GM19238 (cell line): Measurements from ENCODE around the gene CD80.

ENCODE experiments used
- DNase-seq: peaks from one replicate; pipeline ENCODE4 v3.0.0; 2011; ENCODE audit warnings: low spot score; ENCODE audit not compliant: insufficient read length

CD80 gene

GRCh38 chr3:119550192-119550910 is 9.1 kb downstream of the CD80 start:
- no peak for DNase-seq

- no peak for DNase-seq
Observed at GRCh38 chr3:119548341-119548740, 11.1 kb downstream of the CD80 start.

GRCh38 chr3:119547227-119547626 is 12.2 kb downstream of the CD80 start:
- DNase-seq = no peak

GRCh38 chr3:119543147-119543546 is 16.3 kb downstream of the CD80 start:
- no peak for DNase-seq

- DNase-seq = no peak
Observed at GRCh38 chr3:119542168-119542767, 17.1 kb downstream of the CD80 start.

GRCh38 chr3:119541547-119541946 is 17.9 kb downstream of the CD80 start:
- DNase-seq = no peak

- no peak for DNase-seq
Observed at GRCh38 chr3:119538772-119539171, 20.6 kb downstream of the CD80 start.

- no peak for DNase-seq
Observed at GRCh38 chr3:119536757-119537156, 22.7 kb downstream of the CD80 start.

- DNase-seq = no peak
Observed at GRCh38 chr3:119534296-119534695, 25.1 kb downstream of the CD80 start.

- no peak for DNase-seq
Observed at GRCh38 chr3:119531151-119531550, 28.3 kb downstream of the CD80 start.

GRCh38 chr3:119530456-119530855 is 29.0 kb downstream of the CD80 start:
- no peak for DNase-seq

GRCh38 chr3:119529883-119530282 is 29.5 kb downstream of the CD80 start:
- no peak for DNase-seq

GRCh38 chr3:119527714-119528113 is 31.7 kb downstream of the CD80 start:
- no peak for DNase-seq

- DNase-seq = no peak
Observed at GRCh38 chr3:119524931-119525662, 34.3 kb downstream of the CD80 start.

GRCh38 chr3:119518026-119518425 is 41.4 kb downstream of the CD80 start:
- no peak for DNase-seq

GRCh38 chr3:119517112-119517511 is 42.3 kb downstream of the CD80 start:
- no peak for DNase-seq

GRCh38 chr3:119514637-119515036 is 44.8 kb downstream of the CD80 start:
- DNase-seq = no peak

- no peak for DNase-seq
Observed at GRCh38 chr3:119510690-119511089, 48.7 kb downstream of the CD80 start.

- no peak for DNase-seq
Observed at GRCh38 chr3:119508172-119508845, 51.1 kb downstream of the CD80 start.

- DNase-seq = no peak
Observed at GRCh38 chr3:119507404-119507803, 52.0 kb downstream of the CD80 start.

- DNase-seq = no peak
Observed at GRCh38 chr3:119506631-119507030, 52.8 kb downstream of the CD80 start.

- no peak for DNase-seq
Observed at GRCh38 chr3:119500901-119501300, 58.5 kb downstream of the CD80 start.
